ENCODE data around the gene RBM20.
"Not testable (repeated sequence)": the region's sequence is repeated elsewhere in the genome, so short reads cannot be mapped to it uniquely, and the experiment has no call there.

RBM20 gene

DNA sequence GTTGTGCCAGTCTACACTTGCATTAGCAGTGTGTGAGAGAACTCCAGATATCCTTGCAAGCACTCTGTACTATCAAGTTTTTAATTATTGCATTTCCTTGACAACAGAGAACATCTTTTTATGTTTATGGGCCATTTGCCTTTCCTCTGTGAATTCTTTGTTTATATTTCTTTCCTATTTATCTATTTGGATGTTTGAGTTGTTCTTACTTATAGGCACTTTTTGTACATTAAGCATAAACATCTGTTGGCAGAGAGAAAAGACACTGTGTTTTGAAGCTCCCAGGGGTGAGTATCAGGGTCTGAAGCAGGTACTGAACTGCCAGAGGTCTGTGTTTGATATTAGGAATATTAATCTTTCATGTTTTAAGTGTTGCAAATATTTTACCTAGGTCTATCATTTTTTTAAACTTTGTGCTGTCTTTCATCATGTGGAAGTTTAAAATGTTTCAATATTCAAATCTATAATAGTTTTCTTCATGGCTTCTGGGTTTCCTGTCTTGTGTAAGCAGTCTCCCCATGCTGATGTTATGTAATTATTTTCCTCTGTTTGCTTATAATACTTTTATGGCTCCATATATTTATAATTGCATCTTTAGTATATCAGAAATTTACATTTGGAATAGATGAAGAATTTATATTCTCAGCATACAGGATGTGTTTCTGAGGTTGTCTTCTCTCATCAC lies 209.9 kb downstream of the RBM20 start:
- no peak for DNase-seq (ENCODE audit: low spot score)

DNA sequence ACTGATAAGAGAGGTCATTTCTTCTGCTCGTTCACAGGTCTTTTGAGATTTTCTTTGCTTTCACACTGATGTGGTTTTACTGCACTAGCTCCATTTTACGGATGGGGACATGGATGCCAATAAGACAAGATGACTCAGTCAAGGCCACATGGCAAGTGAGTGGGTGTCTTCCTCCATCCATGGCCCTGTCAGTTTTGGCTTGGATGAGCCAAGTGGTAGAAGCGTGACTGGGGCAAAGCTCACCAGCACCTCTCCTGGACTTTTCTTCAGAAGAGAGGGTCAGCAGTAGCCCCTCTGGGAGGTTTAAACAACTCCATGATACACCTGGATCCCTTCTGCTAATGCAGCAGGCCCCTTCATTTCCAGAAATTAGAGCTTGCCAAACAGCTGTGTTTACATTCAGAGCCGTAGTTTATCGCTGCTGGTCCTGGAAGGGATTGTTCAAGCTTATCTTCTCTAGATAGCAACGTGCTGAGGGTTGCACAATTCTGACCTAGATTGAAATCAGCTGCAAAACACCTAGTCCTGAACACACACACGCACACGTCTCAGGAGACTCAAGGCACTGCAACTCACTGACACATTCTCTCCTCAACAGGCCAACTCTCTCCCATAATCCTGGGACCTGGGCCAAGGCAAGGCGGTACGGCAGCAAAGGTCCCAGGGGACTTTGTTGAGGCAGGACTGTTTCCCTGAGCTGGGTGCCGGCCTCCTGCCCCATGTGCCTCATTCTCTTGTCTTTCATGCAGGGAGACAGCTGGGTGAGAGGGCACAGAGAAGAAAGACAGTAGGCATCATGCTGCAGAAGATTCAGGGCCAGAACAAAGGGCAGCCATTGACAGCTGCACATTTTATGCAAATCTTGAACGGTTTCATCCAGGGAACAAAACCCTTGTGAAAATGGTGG lies 213.4 kb downstream of the RBM20 start:
- DNase-seq (ENCODE audit: low spot score) = no peak

DNA sequence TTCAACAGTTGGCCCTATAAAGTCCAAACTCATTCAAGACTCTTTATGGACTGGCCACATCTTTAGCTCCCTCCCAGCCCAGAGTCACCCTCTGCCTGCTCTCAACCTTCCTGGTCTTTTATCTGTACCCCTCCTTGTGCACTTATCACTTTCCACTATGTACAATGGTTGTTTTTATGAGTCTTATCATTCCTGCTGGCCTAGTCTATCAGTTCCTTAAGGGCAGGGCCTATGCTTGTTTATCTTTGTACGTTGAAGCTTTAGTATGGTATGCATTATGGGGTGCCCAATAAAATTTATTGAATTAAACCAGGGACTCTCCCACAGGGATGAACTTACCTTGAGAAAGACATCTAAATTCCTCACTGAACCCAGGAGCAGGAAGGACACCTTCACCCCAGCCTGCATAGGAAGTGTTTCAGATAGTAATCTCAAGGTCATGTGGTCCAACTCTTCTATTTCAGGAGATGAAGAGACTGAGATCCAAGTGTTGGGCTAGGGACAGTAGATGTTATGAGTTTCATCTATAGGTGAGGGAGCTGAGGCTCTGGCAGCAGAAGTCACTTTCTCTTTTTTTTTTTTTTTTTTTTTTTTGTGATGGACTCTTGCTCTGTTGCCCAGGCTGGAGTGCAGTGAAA lies 214.3 kb downstream of the RBM20 start:
- DNase-seq (ENCODE audit: low spot score) = no peak

DNA sequence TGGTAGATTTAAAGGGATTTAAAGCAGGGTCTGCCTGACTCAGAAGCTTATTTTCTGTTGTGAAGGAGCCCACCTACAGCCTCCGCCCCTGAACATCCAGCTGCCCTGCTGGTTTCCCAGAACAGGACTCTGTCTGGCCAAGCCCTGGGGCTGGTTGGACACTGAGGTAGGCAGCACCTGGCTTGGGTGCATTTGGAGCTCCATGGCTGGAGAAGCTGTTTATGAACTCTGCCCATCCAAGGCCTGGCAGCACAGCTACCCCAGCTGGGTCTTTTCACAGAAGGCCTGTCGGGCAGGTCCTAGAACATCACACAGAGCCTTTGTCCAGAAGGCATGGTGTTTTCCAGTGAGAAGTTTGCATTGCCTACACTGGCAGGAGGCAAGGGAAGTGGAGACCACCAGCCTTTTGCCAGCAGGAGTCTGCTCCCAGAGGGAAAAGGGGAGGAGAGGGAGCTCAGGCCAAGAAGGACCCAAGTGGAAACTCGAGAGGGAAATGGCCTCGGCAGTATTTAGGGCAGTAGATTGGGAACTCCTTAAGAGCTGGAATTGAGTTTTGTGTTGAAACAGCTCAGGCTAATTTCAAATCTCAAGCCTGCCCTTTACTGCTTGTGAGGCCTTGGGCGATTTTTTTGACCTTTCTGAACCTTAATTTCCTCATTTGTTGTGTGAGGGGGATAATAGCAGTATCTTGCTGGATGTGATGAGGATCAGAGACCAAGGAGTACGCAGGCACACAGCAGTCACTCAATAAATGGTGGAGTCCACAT lies 215.3 kb downstream of the RBM20 start:
- DNase-seq (ENCODE audit: low spot score) = no peak

DNA sequence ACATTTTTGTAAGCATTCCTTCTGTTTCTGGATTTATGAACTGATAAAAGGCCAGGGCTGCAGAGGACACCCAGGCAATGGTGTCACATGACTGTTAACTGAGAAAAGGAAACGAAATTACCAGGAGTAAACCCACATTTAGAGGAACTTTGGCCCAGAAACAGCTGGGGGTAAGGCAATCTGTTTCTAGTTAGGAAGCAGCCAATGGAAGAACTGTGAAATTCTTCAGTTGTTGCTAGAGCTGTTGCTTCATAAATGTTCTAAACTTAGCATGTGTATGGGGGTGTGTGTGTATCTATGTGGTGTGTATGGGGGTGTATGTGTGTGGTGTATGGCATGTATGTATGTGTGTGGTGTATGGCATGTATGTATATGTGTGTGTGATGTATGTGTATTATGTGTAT lies 215.8 kb downstream of the RBM20 start:
- DNase-seq (ENCODE audit: low spot score) = no peak

DNA sequence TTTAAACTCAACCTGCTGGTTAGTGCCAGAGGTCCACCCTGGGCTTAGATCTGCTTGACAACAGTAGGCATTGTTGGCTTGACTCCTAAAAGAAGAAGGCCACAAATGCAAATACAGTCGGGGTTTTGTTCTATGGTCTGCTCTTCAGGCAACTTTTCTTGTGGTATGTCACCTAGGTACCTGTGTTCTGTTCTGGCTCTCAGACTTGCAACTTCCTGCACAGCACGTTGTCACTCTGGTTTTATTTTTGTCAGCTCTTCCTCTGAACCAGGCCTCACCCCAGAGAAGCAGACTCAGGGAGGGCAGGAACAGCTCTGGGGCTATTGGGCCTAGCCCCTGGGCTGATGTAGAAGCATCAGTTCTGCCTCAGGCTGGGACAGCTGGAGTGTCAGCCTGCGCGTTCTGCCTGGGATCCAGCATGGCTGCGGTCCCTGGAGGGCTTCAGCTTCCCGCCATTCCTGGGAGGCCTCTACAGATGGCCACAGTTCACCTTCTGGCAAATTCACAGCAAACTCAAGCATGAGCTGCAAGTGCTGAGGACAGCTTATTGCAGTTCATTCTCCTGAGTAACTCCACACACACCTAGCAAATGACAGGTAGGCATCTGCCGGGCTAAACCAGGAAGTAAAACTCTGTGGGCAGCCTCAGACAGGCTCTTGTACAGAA lies 216.6 kb downstream of the RBM20 start:
- peak; percentile 57 for DNase-seq (ENCODE audit: low spot score)

DNA sequence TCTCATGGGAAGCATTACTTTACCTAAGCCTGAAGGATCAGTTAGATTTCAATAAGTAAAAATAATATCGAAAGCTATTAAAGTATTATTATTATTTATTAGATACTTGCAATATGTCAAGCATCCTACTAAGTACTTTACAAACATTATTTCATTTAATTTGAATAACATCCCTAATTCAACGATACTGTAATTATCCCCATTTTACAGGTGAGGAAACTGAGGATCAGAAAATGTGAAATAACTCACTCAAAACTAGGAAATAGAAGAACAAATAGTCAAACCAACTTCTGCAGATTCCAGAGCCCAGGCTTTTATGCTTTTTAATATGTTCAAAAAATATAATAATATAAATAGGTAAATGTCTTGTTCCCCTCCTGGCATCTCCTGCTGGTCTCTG lies 217.3 kb downstream of the RBM20 start:
- no peak for DNase-seq (ENCODE audit: low spot score)

DNA sequence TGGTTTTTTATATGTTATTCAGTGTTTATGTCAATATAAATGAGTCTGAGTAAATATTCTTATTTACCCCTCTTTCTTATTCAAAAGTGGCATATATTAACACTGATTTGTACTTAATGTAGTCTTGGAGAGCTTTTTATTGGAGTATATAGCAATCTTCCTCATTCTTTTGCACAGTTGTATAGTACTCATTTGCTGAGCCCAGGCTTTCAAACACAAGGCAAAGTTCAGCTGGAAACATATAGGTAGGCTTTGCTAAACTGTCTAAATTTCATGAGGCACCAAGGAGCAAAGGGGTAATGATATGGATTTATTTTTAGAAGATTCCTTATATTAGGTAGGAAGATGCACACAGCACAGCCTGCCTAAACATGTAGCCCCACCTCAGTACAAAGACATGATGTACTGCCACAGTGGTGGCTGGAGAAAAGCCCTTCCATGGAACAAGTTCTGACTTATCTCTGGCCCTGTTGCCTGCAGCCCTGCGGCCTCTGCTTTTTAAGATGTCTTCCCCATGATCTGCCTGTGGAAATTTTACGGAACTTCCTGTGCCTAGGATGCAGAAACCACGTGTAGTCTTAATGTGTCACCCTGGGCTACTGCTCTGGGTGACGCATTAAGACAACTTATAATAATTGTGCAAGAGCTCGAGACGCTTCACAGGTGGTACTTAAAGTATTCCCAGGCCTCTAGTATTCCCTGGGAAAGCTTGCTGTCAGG lies 218.0 kb downstream of the RBM20 start:
- no peak for DNase-seq (ENCODE audit: low spot score)

DNA sequence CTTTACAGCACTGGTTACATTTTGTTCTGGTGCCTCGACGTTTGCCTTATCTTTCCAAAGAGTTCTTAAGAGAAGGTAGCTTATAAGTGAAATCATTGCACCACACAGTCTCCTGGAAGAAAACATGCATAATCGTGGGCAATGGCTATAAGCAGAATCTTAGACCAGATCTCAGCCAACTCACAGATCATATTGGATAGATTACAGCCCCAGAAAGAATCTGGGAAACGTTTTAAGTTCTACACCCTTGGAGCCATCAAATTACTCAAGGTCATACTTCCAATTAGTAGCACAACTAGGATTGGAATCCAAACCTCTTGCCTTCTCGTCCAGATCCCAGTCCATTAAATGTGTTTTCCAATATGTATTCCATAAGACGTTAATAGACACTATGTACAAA lies 218.8 kb downstream of the RBM20 start:
- DNase-seq (ENCODE audit: low spot score) = no peak

DNA sequence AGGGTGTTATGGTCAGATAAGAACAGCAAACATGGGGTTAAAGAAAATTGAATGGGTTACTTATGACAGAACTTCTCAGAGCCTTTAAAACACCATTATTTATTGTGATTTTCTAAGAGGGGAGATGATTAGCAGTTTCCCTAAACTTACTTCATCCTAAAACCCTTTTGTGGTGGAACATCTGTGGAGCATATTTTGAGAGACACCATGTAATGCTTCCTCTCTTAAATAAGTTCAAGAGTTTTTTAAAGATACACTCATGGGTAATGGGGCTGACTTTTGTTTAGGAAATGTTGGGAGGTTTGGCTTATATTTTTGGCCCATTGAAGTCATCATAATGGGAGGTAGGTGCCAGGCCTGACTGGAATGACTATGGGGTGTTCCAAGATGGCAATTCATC lies 219.2 kb downstream of the RBM20 start:
- DNase-seq (ENCODE audit: low spot score) = no peak

DNA sequence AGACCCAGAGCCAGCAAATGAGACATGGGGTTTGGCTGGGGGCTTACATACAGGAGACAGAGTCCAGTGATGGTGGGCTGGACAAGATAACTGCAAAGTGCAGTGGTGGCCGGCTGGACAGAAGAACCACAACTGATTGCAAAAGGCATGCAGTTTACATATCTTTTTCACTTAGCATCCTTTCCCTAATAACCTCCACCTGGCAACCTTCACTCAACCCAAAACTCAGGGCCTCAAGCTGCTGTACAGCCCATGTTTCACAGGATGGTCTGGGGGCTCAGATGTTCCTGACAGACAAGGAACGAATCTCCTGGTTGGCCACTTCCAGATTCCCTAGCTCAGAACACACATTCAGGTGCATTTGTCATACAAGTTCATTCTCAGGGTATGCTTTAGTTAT lies 219.8 kb downstream of the RBM20 start:
- DNase-seq (ENCODE audit: low spot score) = no peak

DNA sequence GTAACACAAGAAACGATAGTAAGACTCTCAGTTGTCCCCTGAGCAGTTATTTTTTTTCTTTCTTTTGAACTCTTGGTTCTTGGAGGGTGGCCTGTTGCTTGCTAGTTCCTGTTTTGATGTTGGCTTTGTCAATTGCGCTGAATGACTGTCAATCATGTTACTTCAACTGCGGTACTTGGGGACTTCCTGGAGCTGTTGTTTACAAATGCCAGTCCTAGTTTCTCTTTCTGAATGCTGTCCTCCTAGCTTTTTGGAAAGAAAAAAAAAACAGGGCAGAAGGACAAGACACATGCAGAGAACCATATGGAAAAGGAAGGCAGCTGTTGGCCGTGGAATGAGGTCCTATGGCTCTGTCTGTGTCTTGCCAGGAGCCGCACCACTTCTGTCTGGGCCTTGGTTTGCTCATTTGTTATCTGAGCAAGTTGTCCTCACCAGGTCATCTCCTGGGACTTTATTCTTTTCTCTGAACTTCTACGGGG lies 220.6 kb downstream of the RBM20 start:
- peak; percentile 81 for DNase-seq (ENCODE audit: low spot score)

DNA sequence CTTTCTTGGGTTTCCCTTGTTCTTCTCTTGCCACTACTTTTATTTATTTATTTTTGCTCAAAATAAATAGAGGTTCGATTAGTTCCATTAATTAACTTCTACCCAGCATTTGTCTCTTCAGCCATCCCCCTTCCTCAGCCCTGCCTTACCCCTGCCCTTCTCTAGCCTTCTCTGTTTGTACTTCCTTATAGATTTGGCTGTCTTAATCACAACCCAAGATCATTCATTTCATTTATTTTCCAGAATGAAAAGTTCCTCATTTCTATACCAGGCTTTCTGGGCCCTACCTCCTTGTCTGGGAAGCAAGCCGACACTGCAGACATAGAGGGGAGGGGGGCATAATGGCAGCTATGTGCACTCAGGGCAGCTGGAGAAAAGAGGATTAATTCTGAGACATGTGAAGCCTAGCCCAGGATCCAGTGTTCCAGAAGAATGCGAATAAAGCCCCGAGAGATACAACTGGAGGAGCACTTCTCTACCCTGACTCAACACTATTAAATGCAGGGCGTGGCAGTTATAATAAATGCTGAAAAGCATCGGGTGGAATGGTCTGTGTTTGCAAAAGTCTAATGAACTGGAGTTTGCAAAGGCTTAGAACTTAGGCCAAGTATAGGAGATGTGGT lies 221.2 kb downstream of the RBM20 start:
- no peak for DNase-seq (ENCODE audit: low spot score)

DNA sequence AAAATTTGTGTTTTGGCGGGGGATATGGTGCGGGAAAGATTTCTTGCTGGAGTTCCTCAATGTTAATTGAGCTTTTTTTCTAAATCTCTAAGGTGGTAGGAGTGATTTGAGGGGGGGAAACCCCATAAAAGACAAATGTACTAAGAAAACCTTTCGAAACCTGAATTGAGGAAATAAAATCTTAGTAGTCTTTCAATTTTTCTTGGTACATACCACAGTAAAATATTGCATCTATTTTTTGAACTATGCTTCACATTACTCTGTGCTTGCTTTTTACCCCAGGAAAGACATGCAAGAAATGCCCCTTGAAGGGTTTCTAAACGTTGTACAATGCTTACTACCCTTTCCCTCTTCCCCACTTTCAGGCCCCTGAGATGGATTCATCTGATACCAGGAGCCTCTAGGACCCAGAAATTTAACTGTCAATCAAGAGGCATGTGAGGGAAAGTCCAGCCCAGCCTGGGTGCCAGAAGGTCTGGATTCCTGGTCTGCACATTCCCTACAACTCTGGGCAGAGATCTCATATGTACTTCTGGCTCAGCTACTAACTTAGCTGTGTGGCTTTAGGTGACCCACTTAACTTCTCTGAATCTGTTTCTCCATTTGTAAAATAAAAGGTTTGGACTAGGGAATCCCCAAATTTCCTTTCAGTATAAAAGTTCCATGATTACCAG lies 221.8 kb downstream of the RBM20 start:
- DNase-seq (ENCODE audit: low spot score) = peak; percentile 60

DNA sequence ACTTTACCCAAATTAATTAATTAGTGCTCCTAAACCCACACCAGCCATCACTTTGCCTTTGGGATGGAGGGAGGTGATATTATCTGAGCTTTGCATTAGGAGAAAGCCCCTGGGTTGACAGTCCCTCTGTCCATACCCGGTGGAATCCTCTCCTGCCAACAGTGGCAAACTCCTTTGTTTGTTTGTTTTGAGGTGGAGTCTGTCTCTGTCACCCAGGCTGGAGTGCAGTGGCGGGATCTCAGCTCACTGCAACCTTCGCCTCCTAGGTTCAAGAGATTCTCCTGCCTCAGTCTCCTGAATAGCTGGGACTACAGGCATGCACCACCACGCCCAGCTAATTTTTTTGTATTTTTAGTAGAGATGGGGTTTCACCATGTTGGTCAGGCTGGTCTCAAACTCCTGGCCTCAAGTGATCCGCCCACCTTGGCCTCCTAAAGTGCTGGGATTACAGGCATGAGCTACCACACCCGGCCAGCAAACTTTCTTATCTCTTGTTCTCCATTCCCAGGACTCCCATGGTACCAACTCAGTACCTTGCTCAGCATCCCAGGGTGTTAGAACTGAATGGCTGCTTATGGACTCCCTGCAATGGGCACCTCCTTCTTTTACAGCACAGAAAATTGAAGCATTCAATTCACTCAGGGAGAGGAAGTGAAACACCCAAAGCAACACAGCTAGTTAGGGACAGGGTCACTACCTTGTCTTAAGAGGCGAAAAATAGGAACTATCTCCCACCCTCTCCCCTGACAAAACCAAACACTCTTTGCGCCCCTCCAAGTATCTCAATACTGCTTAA lies 223.1 kb downstream of the RBM20 start:
- not testable (repeated sequence) for DNase-seq (ENCODE audit: low spot score)

DNA sequence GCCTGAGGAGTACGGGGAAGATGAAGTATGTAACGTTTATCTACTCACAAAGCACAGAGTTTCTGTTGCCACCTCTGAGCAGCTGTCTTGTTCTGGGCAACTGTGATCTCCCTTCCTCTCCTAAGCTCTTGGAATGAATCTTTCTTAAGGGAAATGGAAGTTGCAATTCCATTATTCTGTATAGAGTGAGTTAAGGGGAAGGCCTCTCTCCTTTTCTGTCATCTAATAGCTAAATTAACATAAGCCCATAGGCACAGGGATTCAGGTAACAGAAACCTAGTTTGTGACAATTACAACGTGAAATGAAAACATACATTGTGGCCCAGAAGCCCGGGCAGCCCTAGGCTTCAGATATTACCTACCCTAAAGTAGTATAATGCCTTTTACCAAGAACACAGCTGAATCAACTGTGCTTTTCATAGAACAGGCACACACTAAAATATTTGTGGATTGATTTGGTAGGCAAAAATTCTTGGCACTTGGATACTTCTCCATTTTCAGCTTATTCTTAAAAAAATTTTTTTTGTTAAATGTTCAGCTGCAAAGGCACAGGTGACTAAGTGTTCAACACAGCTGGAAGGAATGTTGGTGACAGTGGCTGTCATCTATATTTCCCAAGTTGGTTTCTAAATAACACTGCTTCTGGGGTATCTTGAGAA lies 223.8 kb downstream of the RBM20 start:
- no peak for DNase-seq (ENCODE audit: low spot score)

DNA sequence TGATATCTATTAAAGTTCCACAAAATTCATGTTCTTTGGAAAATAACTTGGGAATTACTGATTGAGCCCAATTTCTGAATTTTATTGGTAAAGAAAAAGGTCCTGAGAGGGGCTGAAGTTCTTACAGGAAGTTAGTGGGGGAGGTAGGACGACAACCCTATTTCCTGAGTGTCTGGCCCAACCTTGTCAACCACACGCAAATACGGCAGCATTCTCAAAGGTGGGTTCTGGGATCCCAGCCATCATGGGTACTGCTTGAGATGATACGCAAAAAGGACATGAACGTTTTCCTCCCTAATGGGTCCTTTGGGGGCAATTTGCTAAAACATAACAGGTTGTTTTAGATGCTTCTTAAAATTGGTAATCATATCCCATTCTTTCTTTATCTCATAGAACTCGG lies 224.8 kb downstream of the RBM20 start:
- DNase-seq (ENCODE audit: low spot score) = no peak

DNA sequence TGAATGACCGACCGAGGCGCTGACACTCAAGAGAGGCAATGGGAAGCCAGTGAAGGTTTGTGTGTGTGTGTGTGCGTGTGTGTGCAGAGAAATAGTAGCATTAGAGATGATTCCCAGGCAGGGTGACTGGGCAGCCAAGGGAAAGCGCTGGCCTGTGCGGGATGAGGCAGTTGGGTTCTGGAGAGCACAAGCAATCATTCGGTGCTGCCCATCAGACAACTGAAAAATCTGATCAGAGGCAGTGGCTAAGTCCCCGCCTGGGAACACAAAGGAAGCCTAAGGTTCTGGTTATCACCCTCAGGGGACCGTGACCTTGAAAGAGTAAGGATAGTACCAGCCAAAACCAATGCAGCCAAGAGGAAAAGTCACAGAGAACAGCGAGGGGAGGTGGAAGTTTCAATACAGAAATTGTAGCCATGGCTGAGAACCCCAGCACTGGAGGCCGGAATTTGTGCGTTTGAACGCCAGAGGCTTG lies 226.7 kb downstream of the RBM20 start:
- no peak for DNase-seq (ENCODE audit: low spot score)

Data from cerebellar cortex (tissue), 1 donor.